HepG2 (cell line): ENCODE results near the gene TM9SF4. TPM values are rescaled to one million over a fixed set of nuclear protein-coding genes. Genes with fewer than 3 reads are reported as not detected.

Source experiments
- AKAP8 ChIP-seq: sonication (generic); formaldehyde crosslinking; IDR thresholded peaks from 2 replicates; pipeline ENCODE4 v1.5.1; 2020; ENCODE audit warnings: mild to moderate bottlenecking, missing genetic modification reagents
- ASH2L ChIP-seq: fragments of 300-600, 200-600 bp; sonication (generic); IDR thresholded peaks from 2 replicates; pipeline ENCODE4 v1.7.0; 2017; ENCODE audit warnings: low read depth, mild to moderate bottlenecking, moderate library complexity, mixed read lengths, low read length; ENCODE audit not compliant: insufficient read length
- ATM ChIP-seq: fragments of 450-650 bp; IDR thresholded peaks from 2 replicates; pipeline ENCODE4 v1.7.1; 2017; ENCODE audit warnings: mild to moderate bottlenecking, borderline replicate concordance
- CBX5 ChIP-seq: sonication (generic); formaldehyde crosslinking; IDR thresholded peaks from 2 replicates; pipeline ENCODE4 v1.4.0; 2020; ENCODE audit warnings: missing genetic modification reagents, borderline replicate concordance
- DNMT3B ChIP-seq: conservative IDR thresholded peaks from 2 replicates; pipeline ENCODE4 v1.6.1; 2016; ENCODE audit warnings: missing biosample characterization, control low read depth
- ELF3 ChIP-seq: IDR thresholded peaks from 2 replicates; pipeline ENCODE4 v1.6.1; 2016; ENCODE audit warnings: missing genetic modification reagents, missing compliant biosample characterization
- HDAC2 ChIP-seq: sonication (generic); formaldehyde crosslinking; IDR thresholded peaks from 2 replicates; pipeline ENCODE4 v1.4.0; 2020; ENCODE audit warnings: missing genetic modification reagents
- HOXA3 ChIP-seq: sonication (generic); formaldehyde crosslinking; IDR thresholded peaks from 2 replicates; pipeline ENCODE4 v1.5.0; 2020; ENCODE audit warnings: missing genetic modification reagents
- PAX8 ChIP-seq: sonication (generic); formaldehyde crosslinking; IDR thresholded peaks from 2 replicates; pipeline ENCODE4 v1.8.0; 2022; ENCODE audit warnings: mild to moderate bottlenecking, missing genetic modification reagents, borderline replicate concordance
- RBAK ChIP-seq: sonication (generic); formaldehyde crosslinking; IDR thresholded peaks from 2 replicates; pipeline ENCODE4 v1.5.1; 2020; ENCODE audit warnings: mild to moderate bottlenecking, missing genetic modification reagents
- SCMH1 ChIP-seq: sonication (generic); formaldehyde crosslinking; IDR thresholded peaks from 2 replicates; pipeline ENCODE4 v1.9.0; 2021; ENCODE audit warnings: missing genetic modification reagents, mild to moderate bottlenecking, borderline replicate concordance
- SOX13 ChIP-seq, 3 experiments: fragments of 450-650 bp in 1 of 3; sonication (generic) in 1 of 3; formaldehyde crosslinking in 1 of 3; IDR thresholded peaks in 2 of 3; conservative IDR thresholded peaks in 1 of 3; 2 replicates each; pipeline versions ENCODE4 v1.5.0 to v1.6.1; 2016 to 2020; ENCODE audit warnings: antibody characterized with exemption in 1 of 3, mild to moderate bottlenecking in 1 of 3, missing compliant biosample characterization in 1 of 3, missing genetic modification reagents in 1 of 3, moderate library complexity in 1 of 3
- TARDBP ChIP-seq: sonication (generic); formaldehyde crosslinking; IDR thresholded peaks from 2 replicates; pipeline ENCODE4 v1.8.0; 2022; ENCODE audit warnings: mild to moderate bottlenecking, missing genetic modification reagents
- YEATS4 ChIP-seq: sonication (generic); formaldehyde crosslinking; IDR thresholded peaks from 2 replicates; pipeline ENCODE4 v1.4.0; 2020; ENCODE audit warnings: missing genetic modification reagents, borderline replicate concordance
- ZBTB21 ChIP-seq: sonication (generic); formaldehyde crosslinking; IDR thresholded peaks from 2 replicates; pipeline ENCODE4 v1.4.0; 2020; ENCODE audit warnings: missing genetic modification reagents
- ZC3H13 ChIP-seq: sonication (generic); formaldehyde crosslinking; IDR thresholded peaks from 2 replicates; pipeline ENCODE4 v1.8.1; 2023; ENCODE audit warnings: mild to moderate bottlenecking, missing genetic modification reagents, moderate library complexity
- ZNF331 ChIP-seq: sonication (generic); formaldehyde crosslinking; IDR thresholded peaks from 2 replicates; pipeline ENCODE4 v1.4.0; 2020; ENCODE audit warnings: missing genetic modification reagents
- ZNF337 ChIP-seq: sonication (generic); formaldehyde crosslinking; IDR thresholded peaks from 2 replicates; pipeline ENCODE4 v1.5.1; 2020; ENCODE audit warnings: missing genetic modification reagents, low read depth, mild to moderate bottlenecking, borderline replicate concordance
- ZNF382 ChIP-seq: sonication (generic); formaldehyde crosslinking; IDR thresholded peaks from 2 replicates; pipeline ENCODE4 v1.5.0; 2020; ENCODE audit warnings: missing genetic modification reagents, mild to moderate bottlenecking, borderline replicate concordance
- ZNF501 ChIP-seq: sonication (generic); formaldehyde crosslinking; IDR thresholded peaks from 2 replicates; pipeline ENCODE4 v1.5.1; 2020; ENCODE audit warnings: mild to moderate bottlenecking, moderate library complexity, missing genetic modification reagents
- ZNF546 ChIP-seq: sonication (generic); formaldehyde crosslinking; conservative IDR thresholded peaks from 2 replicates; pipeline ENCODE4 v1.8.1; 2023; ENCODE audit warnings: mild to moderate bottlenecking, missing genetic modification reagents
- ZNF563 ChIP-seq: sonication (generic); formaldehyde crosslinking; IDR thresholded peaks from 2 replicates; pipeline ENCODE4 v1.8.0; 2022; ENCODE audit warnings: mild to moderate bottlenecking, moderate library complexity, missing genetic modification reagents
- ZNF607 ChIP-seq: sonication (generic); formaldehyde crosslinking; IDR thresholded peaks from 2 replicates; pipeline ENCODE4 v1.5.1; 2020; ENCODE audit warnings: missing genetic modification reagents, mild to moderate bottlenecking, borderline replicate concordance
- ZNF776 ChIP-seq: sonication (generic); formaldehyde crosslinking; IDR thresholded peaks from 2 replicates; pipeline ENCODE4 v1.4.0; 2020; ENCODE audit warnings: mild to moderate bottlenecking, missing genetic modification reagents
- ZNF841 ChIP-seq: sonication (generic); formaldehyde crosslinking; IDR thresholded peaks from 2 replicates; pipeline ENCODE4 v1.8.1; 2023; ENCODE audit warnings: missing genetic modification reagents, borderline replicate concordance
- ZNF878 ChIP-seq: sonication (generic); formaldehyde crosslinking; IDR thresholded peaks from 2 replicates; pipeline ENCODE4 v1.8.1; 2023; ENCODE audit warnings: mild to moderate bottlenecking, missing genetic modification reagents, moderate library complexity
- ZSCAN9 ChIP-seq: IDR thresholded peaks from 2 replicates; pipeline ENCODE4 v1.6.1; 2016; ENCODE audit warnings: borderline replicate concordance
- polyA plus RNA-seq, 8 experiments: library from polyadenylated mRNA; depleted of rRNA in 3 of 8; stranded (reverse) in 7 of 8; unstranded in 1 of 8; fragments of >200 nt; fragmentation: Illumina TruSeq in 4 of 8; extraction: Trizol in 4 of 8; gene quantifications; 2 replicates each; pipeline versions ENCODE4 v1.2.1 to v1.2.3, GENCODE V29; 2011 to 2016; ENCODE audit warnings: low read depth in 4 of 8, missing spikeins in 1 of 8, mixed read lengths in 1 of 8; ENCODE audit not compliant: insufficient read depth in 1 of 8
- total RNA-seq, 5 experiments: library from RNA; depleted of rRNA; stranded (reverse); fragments of >200 nt; fragmentation: Illumina TruSeq; extraction: Trizol; gene quantifications; 2 replicates each; pipeline ENCODE4 v1.2.3, GENCODE V29; 2016; ENCODE audit warnings: low read depth in 1 of 5
- TF ChIP-seq, protein P1 (sequence below): sonication (generic); formaldehyde crosslinking; IDR thresholded peaks from 2 replicates; pipeline ENCODE4 v1.4.0; 2020; ENCODE audit warnings: missing genetic modification reagents, borderline replicate concordance
- TF ChIP-seq, protein P2 (sequence below): sonication (generic); formaldehyde crosslinking; IDR thresholded peaks from 2 replicates; pipeline ENCODE4 v1.5.0; 2020; ENCODE audit warnings: missing genetic modification reagents

Gene TM9SF4
- total and polyA plus RNA-seq, 2 of the 13 experiments (the other 11 are each of a cell fraction or from before 2014, with no cell fraction given), result 53.5 to 171 TPM

DNA sequence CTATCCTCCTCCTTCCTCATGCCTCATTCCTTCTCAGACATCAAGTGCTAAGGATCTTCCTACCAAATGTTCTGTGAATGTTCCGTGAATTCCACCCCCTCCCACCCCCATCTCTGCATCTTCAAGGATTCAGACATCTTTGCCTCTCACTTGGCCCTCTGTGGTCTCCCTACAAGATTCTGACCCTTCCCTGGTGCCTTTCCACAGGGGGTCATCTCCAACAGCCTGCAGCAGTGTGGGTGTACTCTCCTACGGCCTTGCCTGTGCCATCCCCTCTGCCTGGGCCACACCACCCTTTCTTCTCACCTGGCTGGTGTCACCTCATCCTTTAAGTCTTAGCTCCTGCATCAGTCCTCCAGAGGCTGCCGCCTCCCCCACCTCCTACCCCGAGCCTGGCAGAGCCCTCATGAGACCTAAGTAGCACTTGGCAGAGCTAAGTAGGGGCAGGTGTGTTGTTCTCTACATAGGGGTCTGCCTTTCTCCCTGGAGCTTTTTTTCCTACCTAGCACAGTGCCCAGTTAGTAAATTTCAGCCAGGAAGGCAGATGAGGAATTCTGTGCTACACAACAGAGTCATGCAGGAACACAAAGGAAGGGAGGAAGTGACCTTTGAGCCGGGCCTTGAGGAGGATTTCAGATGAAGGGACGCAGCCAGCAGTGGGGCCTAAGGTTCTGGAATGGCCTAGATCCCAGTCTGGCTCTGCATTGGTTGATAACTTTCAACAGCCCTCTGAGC is 43.1 kb downstream of the TM9SF4 start (continued):
- TF ChIP-seq ZNF563 (CRISPR knock-in tag) (no peak), ZNF546 (CRISPR knock-in tag) (no peak), ZNF776 (no peak), TARDBP (CRISPR knock-in tag) (peak; percentile 73), SOX13 (IDR thresholded peaks at IDR 0.05) (no peak), SOX13 (CRISPR knock-in tag; conservative IDR thresholded peaks at IDR 0.05 in 1 of 2, IDR thresholded peaks at IDR 0.05 in 1 of 2) (peak in 1 of 2 experiments; percentile 61; a peak in 1 of 4 replicates), DNMT3B (0 out of 2 replicates have a peak, but pooled peaks have one; percentile 12), ZBTB21 (CRISPR knock-in tag) (no peak), CBX5 (CRISPR knock-in tag) (0 out of 2 replicates have a peak, but pooled peaks have one; percentile 11), PAX8 (CRISPR knock-in tag) (no peak), ZNF337 (no peak), HOXA3 (CRISPR knock-in tag) (peak; percentile 57), AKAP8 (CRISPR knock-in tag) (no peak), HDAC2 (CRISPR knock-in tag) (no peak), ASH2L (no peak), SCMH1 (no peak), ZNF382 (no peak), RBAK (CRISPR knock-in tag) (no peak), ELF3 (CRISPR knock-in tag) (peak; percentile 66; the same call in 1 of the 2 replicates), ZNF501 (CRISPR knock-in tag) (peak; percentile 51; the same call in 1 of the 2 replicates), ZNF878 (CRISPR knock-in tag) (no peak), ZNF331 (CRISPR knock-in tag) (peak; percentile 36; the same call in 1 of the 2 replicates), ZC3H13 (CRISPR knock-in tag) (no peak), YEATS4 (no peak), ZNF607 (CRISPR knock-in tag) (no peak), ZSCAN9 (CRISPR knock-in tag) (no peak; the same call in 1 of the 2 replicates), ATM (no peak), ZNF841 (CRISPR knock-in tag) (no peak)
- TF ChIP-seq, protein P1, sequence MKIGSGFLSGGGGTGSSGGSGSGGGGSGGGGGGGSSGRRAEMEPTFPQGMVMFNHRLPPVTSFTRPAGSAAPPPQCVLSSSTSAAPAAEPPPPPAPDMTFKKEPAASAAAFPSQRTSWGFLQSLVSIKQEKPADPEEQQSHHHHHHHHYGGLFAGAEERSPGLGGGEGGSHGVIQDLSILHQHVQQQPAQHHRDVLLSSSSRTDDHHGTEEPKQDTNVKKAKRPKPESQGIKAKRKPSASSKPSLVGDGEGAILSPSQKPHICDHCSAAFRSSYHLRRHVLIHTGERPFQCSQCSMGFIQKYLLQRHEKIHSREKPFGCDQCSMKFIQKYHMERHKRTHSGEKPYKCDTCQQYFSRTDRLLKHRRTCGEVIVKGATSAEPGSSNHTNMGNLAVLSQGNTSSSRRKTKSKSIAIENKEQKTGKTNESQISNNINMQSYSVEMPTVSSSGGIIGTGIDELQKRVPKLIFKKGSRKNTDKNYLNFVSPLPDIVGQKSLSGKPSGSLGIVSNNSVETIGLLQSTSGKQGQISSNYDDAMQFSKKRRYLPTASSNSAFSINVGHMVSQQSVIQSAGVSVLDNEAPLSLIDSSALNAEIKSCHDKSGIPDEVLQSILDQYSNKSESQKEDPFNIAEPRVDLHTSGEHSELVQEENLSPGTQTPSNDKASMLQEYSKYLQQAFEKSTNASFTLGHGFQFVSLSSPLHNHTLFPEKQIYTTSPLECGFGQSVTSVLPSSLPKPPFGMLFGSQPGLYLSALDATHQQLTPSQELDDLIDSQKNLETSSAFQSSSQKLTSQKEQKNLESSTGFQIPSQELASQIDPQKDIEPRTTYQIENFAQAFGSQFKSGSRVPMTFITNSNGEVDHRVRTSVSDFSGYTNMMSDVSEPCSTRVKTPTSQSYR, result no peak; the same call in 1 of the 2 replicates
- TF ChIP-seq, protein P2, sequence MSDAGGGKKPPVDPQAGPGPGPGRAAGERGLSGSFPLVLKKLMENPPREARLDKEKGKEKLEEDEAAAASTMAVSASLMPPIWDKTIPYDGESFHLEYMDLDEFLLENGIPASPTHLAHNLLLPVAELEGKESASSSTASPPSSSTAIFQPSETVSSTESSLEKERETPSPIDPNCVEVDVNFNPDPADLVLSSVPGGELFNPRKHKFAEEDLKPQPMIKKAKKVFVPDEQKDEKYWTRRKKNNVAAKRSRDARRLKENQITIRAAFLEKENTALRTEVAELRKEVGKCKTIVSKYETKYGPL, result no peak
